ENCODE measurements around the gene CSMD2.

The CSMD2 gene

DNA sequence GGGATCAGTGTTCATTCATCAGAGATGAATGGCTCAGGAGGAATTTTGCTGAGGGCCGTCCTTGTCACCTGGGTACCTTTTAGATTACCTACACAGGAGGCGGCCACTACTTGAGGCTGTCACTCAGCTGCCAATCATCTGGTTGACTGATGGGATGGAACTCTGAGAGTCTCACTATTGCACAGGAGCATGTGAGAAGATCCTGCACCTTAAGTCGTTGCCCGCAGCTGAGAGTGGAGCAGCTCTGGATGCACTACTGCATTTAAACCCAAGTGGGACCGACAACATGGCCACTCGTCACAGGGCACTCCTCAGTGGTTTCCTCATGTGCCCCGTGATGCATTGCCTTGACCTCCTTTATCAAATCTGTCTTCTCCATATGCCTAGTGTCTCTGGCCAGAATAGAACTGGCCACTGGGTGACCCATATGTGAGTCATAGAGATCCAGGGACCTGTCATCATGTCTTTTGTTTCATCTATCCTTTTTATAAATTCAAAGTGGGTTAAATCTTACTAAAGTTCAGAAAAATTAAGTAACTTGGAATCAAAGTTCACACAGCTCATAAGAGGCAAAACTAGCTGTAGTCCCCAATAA is 527.1 kb downstream of the CSMD2 start:
- peaks cover 35% of the 10 kb centered on the region for H3K4me1 ChIP-seq (ENCODE audit: control insufficient read depth, insufficient read depth, low read length)
- no peaks in the 10 kb centered on the region for H3K9me3 ChIP-seq (ENCODE audit: control insufficient read depth, insufficient read depth, low read length)
- peaks cover 13% of the 10 kb centered on the region for H3K27me3 ChIP-seq (ENCODE audit: control insufficient read depth, insufficient read depth, low read length)

DNA sequence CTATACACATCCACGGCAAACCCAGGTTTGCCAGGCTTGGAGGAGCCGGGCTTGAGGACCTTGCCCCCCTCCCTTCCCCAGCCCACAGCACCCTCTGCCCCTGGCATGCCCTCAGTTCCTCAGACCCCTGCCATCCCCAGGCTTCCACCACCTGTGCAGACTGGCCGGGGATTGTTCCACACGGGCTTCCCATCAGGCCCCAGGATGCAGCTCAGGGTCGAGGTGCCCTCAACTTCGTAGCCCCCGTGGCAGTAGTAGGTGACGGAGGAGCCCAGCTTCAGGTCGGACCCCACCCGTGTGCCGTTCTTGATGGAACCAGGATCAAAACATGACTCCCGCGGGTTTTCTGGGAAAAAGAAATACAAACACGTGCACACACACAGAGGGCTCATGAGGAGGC is 528.8 kb downstream of the CSMD2 start:
- Histone ChIP-seq H3K27ac (ENCODE audit: low read depth, low read length) (no peak overlapping the region), H3K4me3 (ENCODE audit: low read depth, low read length) (no peak overlapping the region), H3K4me1 (ENCODE audit: control insufficient read depth, insufficient read depth, low read length) (peaks cover 33% of the 10 kb centered on the region), H3K27me3 (ENCODE audit: control insufficient read depth, insufficient read depth, low read length) (peaks cover 13% of the 10 kb centered on the region), H3K36me3 (ENCODE audit: control insufficient read depth, insufficient read depth, low read length) (no peaks in the 10 kb centered on the region), H3K9me3 (ENCODE audit: control insufficient read depth, insufficient read depth, low read length) (no peaks in the 10 kb centered on the region), H3K9ac (ENCODE audit: low read depth, low read length) (no peak overlapping the region)

More for the DNA sequence above, 527.1 kb downstream of the CSMD2 start:
- Histone ChIP-seq H3K36me3 (ENCODE audit: control insufficient read depth, insufficient read depth, low read length) (no peaks in the 10 kb centered on the region), H3K4me3 (ENCODE audit: low read depth, low read length) (no peak overlapping the region), H3K9ac (ENCODE audit: low read depth, low read length) (no peak overlapping the region), H3K27ac (ENCODE audit: low read depth, low read length) (no peak overlapping the region)

DNA sequence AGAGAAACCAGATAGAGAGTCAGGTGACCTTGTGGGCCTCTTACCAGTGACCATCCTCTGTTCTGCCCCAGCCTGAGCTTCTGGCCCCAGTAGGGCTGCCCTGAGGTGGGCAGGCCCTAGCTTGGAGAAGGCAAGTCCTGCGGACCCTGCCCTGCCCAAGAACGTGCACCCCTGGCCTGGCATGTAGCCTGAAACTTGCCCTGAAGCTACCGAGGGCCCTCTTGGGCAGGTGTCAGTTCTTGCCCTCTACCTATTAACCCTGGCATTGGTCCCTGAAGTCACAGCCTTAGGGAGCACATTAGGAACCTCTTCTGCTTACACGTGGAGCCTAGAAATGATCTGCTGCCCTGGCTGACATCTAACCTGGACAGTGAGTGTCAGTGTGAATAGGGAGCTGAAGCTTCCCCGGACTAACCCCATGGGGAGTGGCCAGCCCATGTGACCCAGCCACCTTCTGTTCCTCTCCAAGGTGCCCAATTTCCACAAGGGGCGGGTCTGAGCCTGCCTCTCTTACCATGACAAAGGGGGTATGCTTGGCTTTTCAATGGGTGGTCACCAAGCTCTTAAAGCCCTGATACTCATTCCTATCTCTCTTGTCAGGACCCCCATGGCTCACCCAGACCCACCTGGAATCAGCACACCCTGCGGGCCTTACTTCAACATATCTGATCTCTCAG is 529.6 kb downstream of the CSMD2 start:
- H3K27me3 ChIP-seq (ENCODE audit: control insufficient read depth, insufficient read depth, low read length) = peaks cover 13% of the 10 kb centered on the region
- H3K4me3 ChIP-seq (ENCODE audit: low read depth, low read length) = peak overlapping the region; percentile 29
- peaks cover 25% of the 10 kb centered on the region for H3K4me1 ChIP-seq (ENCODE audit: control insufficient read depth, insufficient read depth, low read length)
- peak overlapping the region; percentile 29 for H3K27ac ChIP-seq (ENCODE audit: low read depth, low read length)
- no peaks in the 10 kb centered on the region for H3K9me3 ChIP-seq (ENCODE audit: control insufficient read depth, insufficient read depth, low read length)
- H3K36me3 ChIP-seq (ENCODE audit: control insufficient read depth, insufficient read depth, low read length) = no peaks in the 10 kb centered on the region
- no peak overlapping the region for H3K9ac ChIP-seq (ENCODE audit: low read depth, low read length)

DNA sequence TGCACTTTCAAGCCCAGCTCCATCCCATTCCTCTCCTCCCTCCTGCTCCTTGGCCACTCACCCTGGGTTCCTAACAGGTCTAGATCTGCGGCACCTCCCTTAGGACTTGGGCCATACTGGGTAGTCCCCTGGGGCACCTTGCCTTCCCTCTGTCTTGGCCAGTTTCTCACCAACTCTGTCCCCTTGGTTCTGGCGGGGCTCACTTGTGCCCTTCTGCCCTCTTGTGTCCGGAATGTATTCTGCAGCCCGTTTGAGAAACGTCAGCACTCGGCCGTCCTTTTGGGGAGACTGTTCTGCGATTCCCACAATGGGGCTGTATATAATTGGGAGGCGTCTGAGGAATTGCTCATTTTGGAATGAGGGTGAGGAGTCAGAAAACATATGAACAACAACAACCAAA is 530.2 kb downstream of the CSMD2 start:
- Histone ChIP-seq H3K27ac (ENCODE audit: low read depth, low read length) (no peak overlapping the region), H3K27me3 (ENCODE audit: control insufficient read depth, insufficient read depth, low read length) (peaks cover 13% of the 10 kb centered on the region), H3K9me3 (ENCODE audit: control insufficient read depth, insufficient read depth, low read length) (no peaks in the 10 kb centered on the region), H3K4me3 (ENCODE audit: low read depth, low read length) (no peak overlapping the region), H3K4me1 (ENCODE audit: control insufficient read depth, insufficient read depth, low read length) (peaks cover 19% of the 10 kb centered on the region), H3K36me3 (ENCODE audit: control insufficient read depth, insufficient read depth, low read length) (no peaks in the 10 kb centered on the region), H3K9ac (ENCODE audit: low read depth, low read length) (no peak overlapping the region)

DNA sequence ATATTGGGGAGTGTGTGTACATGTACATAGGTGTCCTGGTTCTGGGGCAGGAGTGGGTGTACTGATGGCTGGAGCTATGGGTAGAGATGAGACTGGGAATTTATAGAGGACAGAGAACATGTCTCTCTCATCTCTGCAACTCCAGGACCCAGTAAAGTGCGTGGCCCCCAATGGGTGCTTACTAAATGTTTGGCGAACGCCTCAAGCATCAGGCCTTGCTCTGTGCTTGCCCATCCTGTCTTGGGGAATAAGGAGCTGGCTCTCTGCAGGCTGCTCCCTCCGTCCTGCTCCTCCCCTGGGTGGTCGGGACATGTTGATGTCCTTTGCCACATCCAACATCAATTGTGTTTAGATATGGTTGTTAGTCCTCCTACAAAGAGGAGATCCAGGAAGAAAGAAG is 530.9 kb downstream of the CSMD2 start:
- Histone ChIP-seq H3K9ac (ENCODE audit: low read depth, low read length) (no peak overlapping the region), H3K4me3 (ENCODE audit: low read depth, low read length) (no peak overlapping the region), H3K36me3 (ENCODE audit: control insufficient read depth, insufficient read depth, low read length) (no peaks in the 10 kb centered on the region), H3K4me1 (ENCODE audit: control insufficient read depth, insufficient read depth, low read length) (peaks cover 18% of the 10 kb centered on the region), H3K9me3 (ENCODE audit: control insufficient read depth, insufficient read depth, low read length) (no peaks in the 10 kb centered on the region), H3K27me3 (ENCODE audit: control insufficient read depth, insufficient read depth, low read length) (peaks cover 13% of the 10 kb centered on the region), H3K27ac (ENCODE audit: low read depth, low read length) (no peak overlapping the region)

DNA sequence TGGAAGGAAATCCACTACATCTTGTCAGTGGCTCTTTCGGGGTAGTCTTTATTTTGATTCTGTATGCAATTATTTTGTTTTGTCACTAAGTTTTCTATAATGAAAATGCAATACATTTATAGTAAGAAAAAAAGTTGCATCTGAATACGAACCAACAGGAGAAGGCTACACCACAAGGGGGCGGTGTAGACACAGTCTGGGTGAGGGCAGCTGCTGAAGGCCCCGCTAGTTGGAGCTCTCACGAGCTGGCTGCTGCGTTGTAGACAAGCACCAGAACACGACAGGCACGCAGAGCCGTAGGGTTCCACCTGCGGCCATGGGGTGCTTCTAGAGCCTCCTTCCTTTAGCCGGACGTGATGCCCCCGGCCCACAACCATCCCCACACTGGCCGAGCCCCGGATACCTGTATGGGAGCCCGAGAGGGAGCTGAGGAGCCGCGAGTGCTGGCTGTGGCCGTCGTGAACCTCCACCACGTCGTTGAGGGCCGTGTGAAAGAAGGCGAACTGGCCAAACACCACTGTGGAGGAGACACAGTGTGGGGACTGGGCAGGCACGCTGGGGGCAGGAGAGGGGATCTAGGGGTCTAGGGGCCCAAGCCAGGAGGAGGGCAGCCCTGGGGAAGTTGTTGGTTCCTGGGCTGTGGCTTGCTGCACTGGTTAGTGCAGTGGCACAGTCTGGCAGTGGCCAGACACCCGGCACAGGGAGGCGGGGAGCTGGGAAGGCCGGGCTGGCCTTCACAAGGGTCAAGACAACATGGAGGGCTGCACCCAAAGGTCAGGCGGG is 531.8 kb downstream of the CSMD2 start:
- H3K27ac ChIP-seq (ENCODE audit: low read depth, low read length) = no peak overlapping the region
- H3K27me3 ChIP-seq (ENCODE audit: control insufficient read depth, insufficient read depth, low read length) = peaks cover 13% of the 10 kb centered on the region
- no peaks in the 10 kb centered on the region for H3K36me3 ChIP-seq (ENCODE audit: control insufficient read depth, insufficient read depth, low read length)
- H3K4me1 ChIP-seq (ENCODE audit: control insufficient read depth, insufficient read depth, low read length) = peaks cover 18% of the 10 kb centered on the region
- H3K9ac ChIP-seq (ENCODE audit: low read depth, low read length) = no peak overlapping the region
- H3K9me3 ChIP-seq (ENCODE audit: control insufficient read depth, insufficient read depth, low read length) = no peaks in the 10 kb centered on the region
- no peak overlapping the region for H3K4me3 ChIP-seq (ENCODE audit: low read depth, low read length)

DNA sequence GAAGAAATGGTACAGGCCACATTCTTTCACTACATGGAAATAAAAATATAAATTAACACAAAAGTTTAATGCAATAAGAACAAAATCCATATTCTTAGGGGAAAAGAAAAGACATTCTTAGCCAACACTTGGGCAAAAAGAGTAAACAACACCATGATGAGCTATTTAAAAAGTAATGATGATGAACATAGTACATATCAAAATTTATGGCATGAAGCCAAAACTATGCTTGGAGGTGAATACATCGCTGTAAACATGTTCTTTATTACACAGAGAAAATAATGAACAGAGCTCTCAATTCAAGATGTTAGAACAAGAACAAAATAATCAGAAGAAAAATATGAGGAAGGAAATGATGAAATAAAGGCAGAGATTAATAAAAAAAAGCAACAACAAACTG is 534.3 kb downstream of the CSMD2 start:
- no peaks in the 10 kb centered on the region for H3K9me3 ChIP-seq (ENCODE audit: control insufficient read depth, insufficient read depth, low read length)
- peaks cover 7% of the 10 kb centered on the region for H3K4me1 ChIP-seq (ENCODE audit: control insufficient read depth, insufficient read depth, low read length)
- no peak overlapping the region for H3K27ac ChIP-seq (ENCODE audit: low read depth, low read length)
- H3K27me3 ChIP-seq (ENCODE audit: control insufficient read depth, insufficient read depth, low read length) = peaks cover 13% of the 10 kb centered on the region
- H3K4me3 ChIP-seq (ENCODE audit: low read depth, low read length) = no peak overlapping the region
- H3K36me3 ChIP-seq (ENCODE audit: control insufficient read depth, insufficient read depth, low read length) = no peaks in the 10 kb centered on the region
- no peak overlapping the region for H3K9ac ChIP-seq (ENCODE audit: low read depth, low read length)

DNA sequence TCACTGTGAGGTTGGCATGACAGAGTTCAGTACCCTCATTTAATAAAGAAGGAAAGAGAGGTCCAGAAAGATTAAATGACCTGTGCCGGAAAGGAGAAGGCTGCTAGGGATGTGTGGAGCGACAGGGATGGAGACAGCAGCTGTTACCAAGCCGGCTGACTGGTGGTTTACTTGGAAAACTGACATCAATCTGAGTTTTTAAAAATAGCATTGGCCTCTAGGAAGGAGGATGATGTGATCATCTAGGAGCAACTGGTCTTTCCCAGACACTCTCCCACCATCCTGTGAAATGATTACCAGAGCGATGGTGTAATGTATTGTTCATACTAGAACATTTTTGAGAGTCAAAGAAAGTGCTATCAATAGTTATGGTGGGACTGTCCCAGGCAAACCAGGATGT is 538.2 kb downstream of the CSMD2 start:
- Histone ChIP-seq H3K9ac (ENCODE audit: low read depth, low read length) (no peak overlapping the region), H3K9me3 (ENCODE audit: control insufficient read depth, insufficient read depth, low read length) (no peaks in the 10 kb centered on the region), H3K27ac (ENCODE audit: low read depth, low read length) (no peak overlapping the region), H3K4me1 (ENCODE audit: control insufficient read depth, insufficient read depth, low read length) (no peaks in the 10 kb centered on the region), H3K4me3 (ENCODE audit: low read depth, low read length) (no peak overlapping the region), H3K27me3 (ENCODE audit: control insufficient read depth, insufficient read depth, low read length) (no peaks in the 10 kb centered on the region), H3K36me3 (ENCODE audit: control insufficient read depth, insufficient read depth, low read length) (peaks cover 11% of the 10 kb centered on the region; the same call in 1 of the 2 replicates)

DNA sequence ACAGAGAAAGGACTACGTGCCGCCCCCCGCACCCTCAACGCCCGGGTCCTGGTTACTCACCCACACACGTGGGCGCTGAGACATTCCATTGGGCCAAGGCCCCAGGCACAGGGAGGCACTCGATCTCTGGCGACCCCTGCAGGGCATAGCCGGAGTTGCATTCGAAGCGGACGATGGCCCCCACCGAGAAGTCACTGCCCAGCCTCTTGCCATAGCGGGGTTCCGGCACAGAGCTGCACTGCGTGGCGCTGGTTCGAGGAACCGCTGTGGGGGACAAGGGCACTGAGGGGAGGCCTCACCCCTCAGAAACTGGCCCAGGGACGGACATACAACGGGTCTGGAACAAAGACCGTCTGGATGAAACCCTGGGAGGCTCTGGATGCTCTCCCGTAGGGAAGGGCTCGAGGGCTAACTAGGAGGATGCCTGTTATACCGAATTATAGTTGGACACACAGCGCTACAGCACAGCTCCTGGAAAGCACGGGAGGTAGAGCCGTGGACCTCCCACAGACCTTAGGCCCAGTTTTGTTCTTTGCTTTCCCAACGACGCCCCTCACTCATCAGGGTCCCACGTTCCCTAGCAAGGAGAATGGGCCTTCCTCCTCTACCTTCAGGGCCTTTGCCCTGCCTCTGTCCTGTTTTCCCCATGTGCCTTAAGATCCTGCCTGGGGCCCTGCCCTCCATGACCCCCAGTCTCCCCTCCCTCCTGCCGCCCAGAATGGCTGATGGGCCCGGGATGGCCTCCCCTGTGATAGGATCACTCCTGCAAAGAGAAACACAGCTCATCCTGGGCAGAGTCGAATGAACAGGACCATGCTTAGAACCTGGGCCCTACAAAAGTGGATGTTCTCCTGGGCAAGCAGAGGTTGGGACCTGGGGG is 539.8 kb downstream of the CSMD2 start:
- H3K4me1 ChIP-seq (ENCODE audit: control insufficient read depth, insufficient read depth, low read length) = no peaks in the 10 kb centered on the region
- no peaks in the 10 kb centered on the region for H3K9me3 ChIP-seq (ENCODE audit: control insufficient read depth, insufficient read depth, low read length)
- peaks cover 11% of the 10 kb centered on the region; the same call in 1 of the 2 replicates for H3K36me3 ChIP-seq (ENCODE audit: control insufficient read depth, insufficient read depth, low read length)
- H3K9ac ChIP-seq (ENCODE audit: low read depth, low read length) = no peak overlapping the region
- H3K4me3 ChIP-seq (ENCODE audit: low read depth, low read length) = no peak overlapping the region
- no peaks in the 10 kb centered on the region for H3K27me3 ChIP-seq (ENCODE audit: control insufficient read depth, insufficient read depth, low read length)
- H3K27ac ChIP-seq (ENCODE audit: low read depth, low read length) = no peak overlapping the region

DNA sequence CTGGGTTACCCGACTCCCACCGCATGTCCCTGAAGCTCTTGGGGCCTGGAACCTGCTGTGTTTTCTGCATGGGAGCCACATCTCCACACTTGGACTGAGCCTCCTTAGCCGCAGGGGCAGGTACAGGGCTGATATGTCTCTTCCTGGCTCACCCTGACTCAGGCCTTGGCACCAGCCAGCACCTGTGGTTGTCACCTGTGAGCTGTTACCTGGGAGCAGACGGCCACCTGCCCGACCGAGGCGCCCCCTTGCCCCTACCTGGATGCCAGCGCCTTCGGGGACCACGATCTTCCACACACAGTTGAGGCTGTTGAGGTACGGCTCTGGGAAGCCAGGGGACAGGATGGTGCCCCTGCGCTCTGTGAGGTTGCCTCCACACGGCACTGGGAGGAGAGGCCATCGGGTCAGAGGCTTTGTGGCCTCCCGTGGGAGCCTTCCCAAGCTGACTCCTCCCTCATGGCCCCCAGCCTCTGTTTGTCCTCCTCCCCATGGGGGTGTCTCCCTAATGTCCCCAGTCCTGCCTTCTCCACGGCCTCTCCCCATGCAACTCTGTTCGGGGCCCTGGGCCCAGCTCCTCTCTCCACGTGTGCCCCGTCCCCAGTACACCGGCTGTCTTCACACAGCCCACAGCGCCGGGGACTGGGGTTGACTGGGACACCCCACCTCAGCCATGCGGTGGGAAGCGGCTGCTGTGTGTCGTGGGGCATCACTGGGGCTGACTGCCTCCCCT is 540.6 kb downstream of the CSMD2 start:
- no peaks in the 10 kb centered on the region for H3K27me3 ChIP-seq (ENCODE audit: control insufficient read depth, insufficient read depth, low read length)
- no peak overlapping the region for H3K9ac ChIP-seq (ENCODE audit: low read depth, low read length)
- H3K27ac ChIP-seq (ENCODE audit: low read depth, low read length) = no peak overlapping the region
- H3K9me3 ChIP-seq (ENCODE audit: control insufficient read depth, insufficient read depth, low read length) = no peaks in the 10 kb centered on the region
- H3K4me3 ChIP-seq (ENCODE audit: low read depth, low read length) = no peak overlapping the region
- H3K36me3 ChIP-seq (ENCODE audit: control insufficient read depth, insufficient read depth, low read length) = peaks cover 11% of the 10 kb centered on the region; the same call in 1 of the 2 replicates
- H3K4me1 ChIP-seq (ENCODE audit: control insufficient read depth, insufficient read depth, low read length) = no peaks in the 10 kb centered on the region

Data from HUES48 (cell line).